Tibial nerve (tissue), 4 donors: Measurements from ENCODE around the gene RPTOR. TPM values are rescaled to one million over a fixed set of nuclear protein-coding genes. Genes with fewer than 3 reads are reported as not detected.
"Not testable (repeated sequence)": the region's sequence is repeated elsewhere in the genome, so short reads cannot be mapped to it uniquely, and the experiment has no call there.

Experiments used
- DNase-seq, 2 donors: peaks; one replicate each; pipeline ENCODE4 v3.0.0-alpha.2; 2019; ENCODE audit warnings: low spot score in 2 of 2
- H3K27ac ChIP-seq, 4 donors: fragments of 200-600 bp; sonication (generic) in 3 of 4; one replicate each; pipeline ENCODE4 v1.5.1; 2017 to 2019; ENCODE audit warnings: mild to moderate bottlenecking in 1 of 4
- H3K27me3 ChIP-seq, 2 donors: fragments of 200-600 bp; sonication (generic) in 1 of 2; one replicate each; pipeline versions ENCODE4 v1.5.1 to v1.6.0; 2017 to 2019
- H3K36me3 ChIP-seq, 3 donors: fragments of 200-600 bp; sonication (generic); one replicate each; pipeline ENCODE4 v1.5.1; 2018 to 2019
- H3K4me1 ChIP-seq, 4 donors: fragments of 200-600 bp; sonication (generic) in 3 of 4; one replicate each; pipeline ENCODE4 v1.5.1; 2017 to 2019
- H3K4me3 ChIP-seq, 4 donors: fragments of 200-600 bp; sonication (generic) in 3 of 4; one replicate each; pipeline ENCODE4 v1.5.1; 2017 to 2019; ENCODE audit warnings: mild to moderate bottlenecking in 1 of 4, moderate library complexity in 1 of 4
- H3K9me3 ChIP-seq, 4 donors: fragments of 200-600 bp; sonication (generic) in 3 of 4; one replicate each; pipeline ENCODE4 v1.5.1; 2017 to 2019
- EP300 ChIP-seq, 2 donors: sonication (generic); formaldehyde crosslinking; IDR thresholded peaks; one replicate each; pipeline ENCODE4 v1.6.1; 2017; ENCODE audit warnings: antibody characterized with exemption in 2 of 2, mild to moderate bottlenecking in 1 of 2
- POLR2A ChIP-seq, 2 donors: fragments of 450-650 bp; IDR thresholded peaks; one replicate each; pipeline ENCODE4 v1.6.1; 2017; ENCODE audit warnings: antibody characterized with exemption in 2 of 2, mild to moderate bottlenecking in 2 of 2, moderate library complexity in 2 of 2
- WGBS, 2 donors: methylation state at CpG; one replicate each; pipeline ENCODE4 v1.1.5; 2018; 5-methylcytosine and 5-hydroxymethylcytosine counted together
- total RNA-seq, 4 donors: library from RNA; depleted of rRNA; stranded (reverse); fragments of >200 nt; gene quantifications; one replicate each; pipeline ENCODE4 v1.1.0, GENCODE V29; 2016
- TF ChIP-seq, protein P1 (sequence below), 5 experiments: fragments of 200-600 bp in 3 of 5; fragments of 450-650 bp in 2 of 5; sonication (generic) in 3 of 5; IDR thresholded peaks; one replicate each; pipeline ENCODE4 v1.5.1; 2016 to 2019; ENCODE audit warnings: antibody characterized with exemption in 5 of 5, mild to moderate bottlenecking in 3 of 5, moderate library complexity in 2 of 5

RPTOR gene
- total RNA-seq, 4 donors from 2014 or later = 34.7 to 56.4 (median 40.1) TPM

DNA sequence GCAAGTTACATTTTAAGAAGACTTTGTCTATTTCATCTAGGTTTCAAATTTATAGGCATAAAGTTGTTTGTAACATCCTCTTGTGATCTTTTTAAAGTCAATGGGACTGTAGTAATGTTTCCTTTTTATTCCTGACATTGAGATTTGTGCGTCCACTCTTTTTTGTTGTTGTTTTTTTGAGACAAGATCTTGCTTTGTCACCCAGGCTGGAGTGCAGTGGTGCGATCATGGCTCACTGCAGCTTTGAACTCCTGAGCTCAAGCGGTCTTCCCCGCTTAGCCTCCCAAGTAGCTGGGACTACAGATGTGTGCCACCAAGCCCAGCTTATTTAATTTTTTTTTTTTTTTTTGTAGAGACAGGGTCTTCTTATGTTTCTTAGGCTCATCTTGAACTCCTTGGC, 29.9 kb downstream of the RPTOR start:
- TF ChIP-seq, protein P1, sequence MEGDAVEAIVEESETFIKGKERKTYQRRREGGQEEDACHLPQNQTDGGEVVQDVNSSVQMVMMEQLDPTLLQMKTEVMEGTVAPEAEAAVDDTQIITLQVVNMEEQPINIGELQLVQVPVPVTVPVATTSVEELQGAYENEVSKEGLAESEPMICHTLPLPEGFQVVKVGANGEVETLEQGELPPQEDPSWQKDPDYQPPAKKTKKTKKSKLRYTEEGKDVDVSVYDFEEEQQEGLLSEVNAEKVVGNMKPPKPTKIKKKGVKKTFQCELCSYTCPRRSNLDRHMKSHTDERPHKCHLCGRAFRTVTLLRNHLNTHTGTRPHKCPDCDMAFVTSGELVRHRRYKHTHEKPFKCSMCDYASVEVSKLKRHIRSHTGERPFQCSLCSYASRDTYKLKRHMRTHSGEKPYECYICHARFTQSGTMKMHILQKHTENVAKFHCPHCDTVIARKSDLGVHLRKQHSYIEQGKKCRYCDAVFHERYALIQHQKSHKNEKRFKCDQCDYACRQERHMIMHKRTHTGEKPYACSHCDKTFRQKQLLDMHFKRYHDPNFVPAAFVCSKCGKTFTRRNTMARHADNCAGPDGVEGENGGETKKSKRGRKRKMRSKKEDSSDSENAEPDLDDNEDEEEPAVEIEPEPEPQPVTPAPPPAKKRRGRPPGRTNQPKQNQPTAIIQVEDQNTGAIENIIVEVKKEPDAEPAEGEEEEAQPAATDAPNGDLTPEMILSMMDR (IDR thresholded peaks at IDR 0.05) = no peak
- TF ChIP-seq POLR2A (IDR thresholded peaks at IDR 0.05) (no peak), EP300 (IDR thresholded peaks at IDR 0.05) (no peak)
- Histone ChIP-seq H3K4me1 (no peaks in the 10 kb centered on the region), H3K4me3 (no peak overlapping the region), H3K36me3 (peaks cover 0 to 12% (median 0%) of the 10 kb centered on the region in 3 donors), H3K27me3 (no peaks in the 10 kb centered on the region), H3K9me3 (peaks cover 0 to 11% (median 0%) of the 10 kb centered on the region in 4 donors), H3K27ac (no peak overlapping the region)
- WGBS, 2 donors = 73 to 95% methylated on average over 3 to 4 of the region's 4 CpGs
- DNase-seq = no peak

DNA sequence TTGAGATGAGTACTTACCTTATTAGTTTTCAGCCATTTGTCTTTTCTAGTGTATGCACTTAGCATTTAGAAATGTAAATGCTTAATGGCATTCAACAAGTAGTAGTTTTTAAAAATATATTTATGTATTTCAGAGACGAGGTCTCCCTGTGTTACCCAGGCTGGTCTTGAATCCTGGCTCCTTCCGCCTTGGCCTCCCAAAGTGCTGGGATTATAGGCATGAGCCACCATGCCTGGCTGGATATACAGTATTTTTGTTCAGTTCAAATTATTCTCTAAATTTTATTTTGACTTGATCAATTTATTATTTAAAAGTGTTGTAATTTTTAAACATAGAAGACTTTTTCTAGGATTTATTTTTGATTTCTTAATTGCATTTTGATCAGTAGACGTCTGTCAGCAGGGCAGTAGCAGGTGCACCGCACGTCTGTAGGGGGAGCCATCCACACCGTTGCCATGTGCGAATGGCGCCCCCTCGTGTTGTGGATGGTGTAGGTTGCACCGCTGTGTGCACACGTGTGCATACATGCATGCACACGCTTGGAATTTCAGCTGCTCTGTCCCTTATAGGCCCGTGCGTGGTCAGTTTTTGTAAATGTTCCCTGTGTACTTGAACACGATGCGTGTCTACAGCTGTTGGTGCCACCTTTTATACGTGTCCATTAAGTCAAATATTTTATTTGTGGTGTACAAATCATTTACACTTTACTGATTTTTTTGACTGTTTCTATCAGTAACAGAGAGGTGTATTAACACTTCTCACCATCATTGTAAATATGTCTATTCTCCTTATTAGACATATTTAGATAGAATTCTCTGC, 30.6 kb downstream of the RPTOR start:
- 30 to 34% methylated on average over 17 of the region's 17 CpGs for WGBS, 2 donors
- TF ChIP-seq, protein P1 (IDR thresholded peaks at IDR 0.05) = peak; percentile 83 to 93 (median 92)
- no peak for TF ChIP-seq POLR2A (IDR thresholded peaks at IDR 0.05)

DNA sequence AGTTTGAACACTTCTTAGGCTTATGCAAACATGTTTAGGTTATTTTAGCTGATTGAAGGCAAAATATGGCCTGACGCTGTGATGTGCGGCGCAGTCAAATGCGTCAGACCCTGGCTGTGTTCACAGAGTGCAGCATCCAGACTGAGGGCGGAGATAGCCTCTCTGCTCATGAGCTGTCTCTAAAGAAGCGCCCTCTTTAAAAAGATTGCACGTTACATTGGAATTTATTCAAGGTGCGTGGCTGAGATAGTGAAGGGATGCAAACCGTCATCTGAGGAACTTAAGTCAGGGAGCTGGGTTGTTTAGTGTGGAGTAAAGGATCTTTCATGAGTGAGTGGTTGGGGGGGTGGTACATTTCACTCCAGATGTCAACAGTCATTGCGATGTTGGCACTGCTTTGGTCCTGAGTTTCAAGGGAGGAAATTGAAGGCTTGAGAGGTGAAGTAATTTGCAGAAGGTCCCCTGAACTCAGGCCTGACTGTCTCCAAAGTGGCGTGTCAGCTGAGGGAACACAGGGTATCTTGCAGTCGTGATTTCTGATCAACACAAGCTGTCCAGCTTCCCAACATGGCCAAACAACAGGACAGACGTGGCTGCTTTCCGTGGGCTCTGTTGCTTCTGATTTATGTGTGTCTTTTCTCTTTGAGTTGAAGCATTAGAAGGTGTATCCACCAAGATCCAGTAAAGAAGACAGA, 33.4 kb downstream of the RPTOR start:
- WGBS, 2 donors = 85 to 92% methylated on average over 14 of the region's 14 CpGs
- Histone ChIP-seq H3K4me3 (no peak overlapping the region), H3K27ac (no peak overlapping the region), H3K27me3 (no peaks in the 10 kb centered on the region), H3K9me3 (no peaks in the 10 kb centered on the region), H3K36me3 (peaks cover 0 to 14% (median 0%) of the 10 kb centered on the region in 3 donors), H3K4me1 (no peaks in the 10 kb centered on the region)
- no peak for DNase-seq
- TF ChIP-seq EP300 (IDR thresholded peaks at IDR 0.05) = no peak
- TF ChIP-seq, protein P1 (IDR thresholded peaks at IDR 0.05) = no peak
- TF ChIP-seq POLR2A (IDR thresholded peaks at IDR 0.05) = no peak

More for the DNA sequence above, 30.6 kb downstream of the RPTOR start:
- peak; percentile 52 to 82 for DNase-seq
- Histone ChIP-seq H3K27me3 (no peaks in the 10 kb centered on the region), H3K4me3 (no peak overlapping the region), H3K36me3 (peaks cover 0 to 12% (median 0%) of the 10 kb centered on the region in 3 donors), H3K27ac (no peak overlapping the region), H3K4me1 (no peaks in the 10 kb centered on the region), H3K9me3 (peaks cover 0 to 11% (median 0%) of the 10 kb centered on the region in 4 donors)

DNA sequence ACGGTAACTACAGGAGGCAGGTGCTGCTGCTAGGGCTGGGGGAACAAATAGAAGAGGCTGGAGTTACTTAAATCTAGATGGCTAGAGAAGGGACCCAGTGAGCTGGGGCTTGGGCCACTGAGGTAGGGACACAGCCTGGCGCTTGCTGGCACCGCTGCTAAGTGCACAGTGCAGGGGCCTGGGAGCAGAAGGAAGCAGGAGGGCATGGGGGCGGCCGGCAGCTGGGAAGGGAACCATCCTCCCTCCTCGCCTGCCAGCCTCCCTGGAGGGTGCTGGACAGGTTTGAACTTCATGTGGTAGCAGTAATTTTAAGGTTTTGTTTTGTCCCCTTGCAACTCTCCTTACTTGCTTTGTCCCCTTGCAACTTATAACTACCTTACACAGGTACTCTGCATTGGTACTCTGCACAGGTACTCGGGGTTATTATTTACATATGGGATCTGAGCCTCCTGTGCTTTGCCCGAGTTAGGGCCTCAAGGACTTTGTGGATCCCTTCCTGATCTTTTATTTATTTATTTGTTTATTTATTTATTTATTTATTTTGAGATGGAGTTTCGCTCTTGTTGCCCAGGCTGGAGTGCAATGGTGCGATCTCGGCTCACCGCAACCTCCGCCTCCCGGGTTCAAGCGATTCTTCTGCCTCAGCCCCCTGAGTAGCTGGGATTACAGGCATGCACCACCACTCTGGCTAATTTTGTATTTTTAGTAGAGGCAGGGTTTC, 34.2 kb downstream of the RPTOR start:
- 93% methylated on average over 15 of the region's 15 CpGs for WGBS, 2 donors

DNA sequence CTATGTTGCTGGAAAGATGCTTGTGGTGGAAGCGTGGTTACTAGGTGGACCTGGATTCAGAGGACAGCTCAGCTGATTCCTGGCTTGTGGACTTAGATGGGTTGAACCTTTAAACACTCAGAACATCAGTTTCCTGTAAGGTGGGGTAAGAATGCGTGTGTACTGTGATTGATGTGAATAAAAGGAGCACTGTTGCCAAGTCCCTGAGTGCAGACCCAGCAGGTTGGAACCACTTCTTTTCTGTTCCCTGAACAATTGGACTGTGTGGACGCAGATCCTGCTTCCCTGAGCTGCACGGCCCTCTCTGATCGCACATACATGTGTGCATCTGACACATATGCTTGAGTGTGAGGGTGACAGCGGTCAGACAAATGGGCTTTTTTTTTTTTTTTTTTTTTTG, 37.5 kb downstream of the RPTOR start:
- TF ChIP-seq POLR2A (IDR thresholded peaks at IDR 0.05) (no peak), EP300 (IDR thresholded peaks at IDR 0.05) (no peak)
- TF ChIP-seq, protein P1 (IDR thresholded peaks at IDR 0.05) = no peak
- H3K9me3 ChIP-seq = no peaks in the 10 kb centered on the region
- H3K4me3 ChIP-seq = no peak overlapping the region
- DNase-seq = no peak
- no peaks in the 10 kb centered on the region for H3K27me3 ChIP-seq
- peaks cover 0 to 3% (median 0%) of the 10 kb centered on the region in 4 donors for H3K4me1 ChIP-seq
- peaks cover 0 to 14% (median 0%) of the 10 kb centered on the region in 3 donors for H3K36me3 ChIP-seq
- H3K27ac ChIP-seq = no peak overlapping the region
- 92 to 95% methylated on average over 6 of the region's 6 CpGs for WGBS, 2 donors

More for the DNA sequence above, 34.2 kb downstream of the RPTOR start:
- not testable (repeated sequence) for H3K9me3 ChIP-seq, DNase-seq, H3K27me3 ChIP-seq, H3K4me1 ChIP-seq, H3K27ac ChIP-seq, H3K4me3 ChIP-seq
- peaks cover 0 to 14% (median 0%) of the 10 kb centered on the region in 3 donors for H3K36me3 ChIP-seq
